ENCODE results near the gene UNC79.

UNC79 gene

DNA sequence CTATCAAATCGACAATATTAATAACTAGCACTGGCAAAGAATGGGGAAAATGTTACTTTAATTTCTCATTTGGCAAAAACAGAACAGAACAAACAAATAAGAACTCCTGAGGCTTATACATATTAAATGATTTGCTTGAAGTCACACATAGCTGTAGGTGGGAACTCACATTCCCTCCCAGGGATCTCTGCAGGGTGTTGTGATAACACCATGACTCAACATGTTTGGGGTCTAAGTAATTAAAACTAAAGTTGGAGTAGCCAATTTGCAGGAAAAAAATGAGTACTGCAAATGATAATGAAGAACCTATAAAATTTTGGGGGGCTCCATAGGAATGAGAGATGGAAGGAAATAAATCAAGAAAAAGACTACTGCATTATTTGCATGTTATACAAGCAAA lies 27.5 kb downstream of the UNC79 start:
- TF ChIP-seq EZH2phosphoT487 (IDR thresholded peaks at IDR 0.05; ENCODE audit: low read length) = no peak
- no peak for TF ChIP-seq EZH2 (optimal IDR thresholded peaks at IDR 0.05; ENCODE audit: low read depth, low read length)
- TF ChIP-seq, protein P1, sequence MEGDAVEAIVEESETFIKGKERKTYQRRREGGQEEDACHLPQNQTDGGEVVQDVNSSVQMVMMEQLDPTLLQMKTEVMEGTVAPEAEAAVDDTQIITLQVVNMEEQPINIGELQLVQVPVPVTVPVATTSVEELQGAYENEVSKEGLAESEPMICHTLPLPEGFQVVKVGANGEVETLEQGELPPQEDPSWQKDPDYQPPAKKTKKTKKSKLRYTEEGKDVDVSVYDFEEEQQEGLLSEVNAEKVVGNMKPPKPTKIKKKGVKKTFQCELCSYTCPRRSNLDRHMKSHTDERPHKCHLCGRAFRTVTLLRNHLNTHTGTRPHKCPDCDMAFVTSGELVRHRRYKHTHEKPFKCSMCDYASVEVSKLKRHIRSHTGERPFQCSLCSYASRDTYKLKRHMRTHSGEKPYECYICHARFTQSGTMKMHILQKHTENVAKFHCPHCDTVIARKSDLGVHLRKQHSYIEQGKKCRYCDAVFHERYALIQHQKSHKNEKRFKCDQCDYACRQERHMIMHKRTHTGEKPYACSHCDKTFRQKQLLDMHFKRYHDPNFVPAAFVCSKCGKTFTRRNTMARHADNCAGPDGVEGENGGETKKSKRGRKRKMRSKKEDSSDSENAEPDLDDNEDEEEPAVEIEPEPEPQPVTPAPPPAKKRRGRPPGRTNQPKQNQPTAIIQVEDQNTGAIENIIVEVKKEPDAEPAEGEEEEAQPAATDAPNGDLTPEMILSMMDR (IDR thresholded peaks at IDR 0.05; ENCODE audit: low read length) = no peak
- no peaks in the 10 kb centered on the region for H4K20me1 ChIP-seq (ENCODE audit: insufficient read depth, low read length)
- H3K4me1 ChIP-seq (ENCODE audit: low read length) = no peaks in the 10 kb centered on the region
- no peaks in the 10 kb centered on the region for H3K9me3 ChIP-seq (replicated peaks; ENCODE audit: insufficient read depth, low read length)
- no peak overlapping the region for H2AFZ ChIP-seq (ENCODE audit: low read length)
- no peaks in the 10 kb centered on the region for H3K27me3 ChIP-seq (replicated peaks; ENCODE audit: insufficient read depth, low read length)
- no peaks in the 10 kb centered on the region for H3K79me2 ChIP-seq (ENCODE audit: low read length)
- H3K9me2 ChIP-seq (replicated peaks; ENCODE audit: insufficient read depth, low read length) = no peaks in the 10 kb centered on the region
- no peak overlapping the region for H3K4me3 ChIP-seq (ENCODE audit: low read length)
- H3F3A ChIP-seq (ENCODE audit: insufficient read depth, low read length) = no peaks in the 10 kb centered on the region
- H3K27ac ChIP-seq (ENCODE audit: low read length) = no peak overlapping the region
- no peak overlapping the region for H3K9ac ChIP-seq (ENCODE audit: low read length)
- no peaks in the 10 kb centered on the region for H3K36me3 ChIP-seq (replicated peaks; ENCODE audit: insufficient read depth, low read length)
- no peak for DNase-seq
- no peak overlapping the region for H3K4me2 ChIP-seq (ENCODE audit: low read depth, low read length)

DNA sequence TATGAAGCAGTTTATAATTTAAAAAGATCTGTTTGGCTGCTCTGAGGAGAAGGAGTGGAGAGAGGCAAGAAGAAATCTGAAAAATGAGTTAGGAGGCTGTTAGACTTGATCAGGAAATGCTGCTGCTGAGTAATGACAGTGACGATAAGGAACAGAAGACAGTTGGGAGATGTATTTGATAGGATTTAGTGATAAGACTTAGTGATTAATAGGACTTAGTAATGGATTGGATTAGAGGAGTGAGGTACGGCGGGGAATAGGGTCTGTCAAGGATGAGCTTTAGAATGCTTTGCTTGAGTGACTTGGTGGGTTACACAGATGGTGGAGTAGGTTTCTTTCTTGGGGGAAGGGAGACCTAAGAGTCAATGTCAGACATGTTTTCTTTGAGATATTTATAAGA lies 31.7 kb downstream of the UNC79 start:
- H3K36me3 ChIP-seq (replicated peaks; ENCODE audit: insufficient read depth, low read length) = no peaks in the 10 kb centered on the region
- no peak overlapping the region for H3K4me3 ChIP-seq (ENCODE audit: low read length)
- H3K27me3 ChIP-seq (replicated peaks; ENCODE audit: insufficient read depth, low read length) = no peaks in the 10 kb centered on the region
- no peak for DNase-seq
- H4K20me1 ChIP-seq (ENCODE audit: insufficient read depth, low read length) = no peaks in the 10 kb centered on the region
- H3K4me2 ChIP-seq (ENCODE audit: low read depth, low read length) = no peak overlapping the region
- no peaks in the 10 kb centered on the region for H3K9me2 ChIP-seq (replicated peaks; ENCODE audit: insufficient read depth, low read length)
- no peaks in the 10 kb centered on the region for H3K9me3 ChIP-seq (replicated peaks; ENCODE audit: insufficient read depth, low read length)
- no peaks in the 10 kb centered on the region for H3F3A ChIP-seq (ENCODE audit: insufficient read depth, low read length)
- H3K27ac ChIP-seq (ENCODE audit: low read length) = no peak overlapping the region
- H3K4me1 ChIP-seq (ENCODE audit: low read length) = no peaks in the 10 kb centered on the region
- TF ChIP-seq EZH2phosphoT487 (IDR thresholded peaks at IDR 0.05; ENCODE audit: low read length) (no peak), EZH2 (optimal IDR thresholded peaks at IDR 0.05; ENCODE audit: low read depth, low read length) (no peak)
- TF ChIP-seq, protein P1 (IDR thresholded peaks at IDR 0.05; ENCODE audit: low read length) = no peak
- H3K9ac ChIP-seq (ENCODE audit: low read length) = no peak overlapping the region
- no peak overlapping the region for H2AFZ ChIP-seq (ENCODE audit: low read length)
- no peaks in the 10 kb centered on the region for H3K79me2 ChIP-seq (ENCODE audit: low read length)

DNA sequence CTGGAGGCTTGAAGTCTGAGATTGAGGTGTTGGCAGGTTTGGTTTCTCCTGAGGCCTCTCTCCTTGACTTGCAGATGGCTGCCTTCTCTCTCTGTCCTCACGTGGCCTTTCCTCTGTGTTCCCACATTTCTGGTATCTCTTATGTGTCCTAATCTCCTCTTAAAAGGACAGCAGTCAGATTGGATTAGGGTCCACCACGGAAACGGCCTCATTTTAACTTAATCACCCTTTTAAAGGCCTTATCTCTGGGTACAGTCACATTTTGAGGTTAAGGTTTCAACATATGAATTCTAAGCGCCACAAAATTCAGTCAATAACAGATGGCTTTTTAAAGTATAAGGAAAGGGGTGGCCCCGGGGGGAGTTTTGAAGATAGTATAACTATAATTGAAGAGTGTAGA lies 33.5 kb downstream of the UNC79 start:
- H3K36me3 ChIP-seq (replicated peaks; ENCODE audit: insufficient read depth, low read length) = no peaks in the 10 kb centered on the region
- H3K4me2 ChIP-seq (ENCODE audit: low read depth, low read length) = no peak overlapping the region
- H2AFZ ChIP-seq (ENCODE audit: low read length) = no peak overlapping the region
- no peak overlapping the region for H3K9ac ChIP-seq (ENCODE audit: low read length)
- no peaks in the 10 kb centered on the region for H3K79me2 ChIP-seq (ENCODE audit: low read length)
- H3K9me2 ChIP-seq (replicated peaks; ENCODE audit: insufficient read depth, low read length) = no peaks in the 10 kb centered on the region
- H3K9me3 ChIP-seq (replicated peaks; ENCODE audit: insufficient read depth, low read length) = no peaks in the 10 kb centered on the region
- DNase-seq = no peak
- TF ChIP-seq EZH2phosphoT487 (IDR thresholded peaks at IDR 0.05; ENCODE audit: low read length) = no peak
- no peak for TF ChIP-seq EZH2 (optimal IDR thresholded peaks at IDR 0.05; ENCODE audit: low read depth, low read length)
- TF ChIP-seq, protein P1 (IDR thresholded peaks at IDR 0.05; ENCODE audit: low read length) = no peak
- H3K27me3 ChIP-seq (replicated peaks; ENCODE audit: insufficient read depth, low read length) = no peaks in the 10 kb centered on the region
- no peak overlapping the region for H3K4me3 ChIP-seq (ENCODE audit: low read length)
- H3F3A ChIP-seq (ENCODE audit: insufficient read depth, low read length) = no peaks in the 10 kb centered on the region
- no peaks in the 10 kb centered on the region for H4K20me1 ChIP-seq (ENCODE audit: insufficient read depth, low read length)
- no peak overlapping the region for H3K27ac ChIP-seq (ENCODE audit: low read length)
- H3K4me1 ChIP-seq (ENCODE audit: low read length) = no peaks in the 10 kb centered on the region
